ENCODE results near the gene KRTAP12-1. TPM values are rescaled to one million over a fixed set of nuclear protein-coding genes. Genes with fewer than 3 reads are reported as not detected.

The KRTAP12-1 gene
- not detected for polyA plus RNA-seq (ENCODE audit: insufficient read length in 12 of 12)
- long read RNA-seq, donor 1 = 0 reads
- long read RNA-seq, donor 2 = 0 reads
- long read RNA-seq, donor 3 = 0 reads
- long read RNA-seq, donor 4 = 0 reads
- long read RNA-seq, donor 5 = 0 reads
- long read RNA-seq, donor 6 = 0 reads
- long read RNA-seq, donor 7 = 0 reads
- long read RNA-seq, donor 8 = 0 reads
- long read RNA-seq, donor 9 = 0 reads
- long read RNA-seq, donor 10 = 0 reads
- long read RNA-seq, donor 11 = 0 reads

GRCh38 chr21:44681861-44682579 lies at the start of gene KRTAP12-1:
Gene KRTAP12-1, minus strand, starts transcription at chr21:44682163. Its CDS starts 40 bp downstream, at chr21:44682123.
- no peak for DNase-seq

GRCh38 chr21:44730951-44731579 lies 49.1 kb upstream of the KRTAP12-1 start:
- no peak for DNase-seq

GRCh38 chr21:44730028-44730395 lies 48.0 kb upstream of the KRTAP12-1 start:
- DNase-seq = no peak

- DNase-seq = no peak
Measured at GRCh38 chr21:44729336-44730027, 47.5 kb upstream of the KRTAP12-1 start.

- no peak for DNase-seq
Measured at GRCh38 chr21:44728716-44729115, 46.8 kb upstream of the KRTAP12-1 start.

GRCh38 chr21:44727757-44728156 lies 45.8 kb upstream of the KRTAP12-1 start:
- no peak for DNase-seq

- no peak for DNase-seq
Measured at GRCh38 chr21:44727321-44727720, 45.4 kb upstream of the KRTAP12-1 start.

- no peak for DNase-seq
Measured at GRCh38 chr21:44726826-44727225, 44.9 kb upstream of the KRTAP12-1 start.

- no peak for DNase-seq
Measured at GRCh38 chr21:44724926-44725325, 43.0 kb upstream of the KRTAP12-1 start.

GRCh38 chr21:44724196-44724595 lies 42.2 kb upstream of the KRTAP12-1 start:
- no peak for DNase-seq

- no peak for DNase-seq
Measured at GRCh38 chr21:44723177-44724131, 41.5 kb upstream of the KRTAP12-1 start.

- DNase-seq = no peak
Measured at GRCh38 chr21:44722731-44723130, 40.8 kb upstream of the KRTAP12-1 start.

GRCh38 chr21:44720170-44720569 lies 38.2 kb upstream of the KRTAP12-1 start:
- DNase-seq = no peak

GRCh38 chr21:44718571-44718970 lies 36.6 kb upstream of the KRTAP12-1 start:
- DNase-seq = no peak

GRCh38 chr21:44718093-44718492 lies 36.1 kb upstream of the KRTAP12-1 start:
- no peak for DNase-seq

- no peak for DNase-seq
Measured at GRCh38 chr21:44716984-44717383, 35.0 kb upstream of the KRTAP12-1 start.

- no peak for DNase-seq
Measured at GRCh38 chr21:44714905-44715304, 32.9 kb upstream of the KRTAP12-1 start.

- no peak for DNase-seq
Measured at GRCh38 chr21:44713846-44714245, 31.9 kb upstream of the KRTAP12-1 start.

- DNase-seq = no peak
Measured at GRCh38 chr21:44713130-44713529, 31.2 kb upstream of the KRTAP12-1 start.

- no peak for DNase-seq
Measured at GRCh38 chr21:44712203-44713028, 30.5 kb upstream of the KRTAP12-1 start.
